Motor neuron (in vitro differentiated cells): ENCODE measurements around the gene ACOX2. TPM values are rescaled to one million over a fixed set of nuclear protein-coding genes. Genes with fewer than 3 reads are reported as not detected.

Experiments
- ATAC-seq, 8 experiments: fragments of 200-7000 bp; cut with Tn5 transposase; replicated peaks in 6 of 8; 2 replicates each; pipeline ENCODE4 v1.8.0; 2021; ENCODE audit warnings: mild to moderate bottlenecking in 8 of 8, moderate library complexity in 8 of 8
- H3K27ac ChIP-seq, 2 donors: fragments of 250-450 bp; sonication (Bioruptor Pico); 2 replicates each; pipeline ENCODE4 v1.9.0; 2021; ENCODE audit warnings: antibody characterized with exemption in 2 of 2, mild to moderate bottlenecking in 2 of 2, moderate library complexity in 1 of 2
- H3K4me1 ChIP-seq, 2 donors: fragments of 250-450 bp; sonication (Bioruptor Pico); replicated peaks in 1 of 2; 2 replicates each; pipeline ENCODE4 v1.6.1; 2021; ENCODE audit warnings: antibody characterized with exemption in 2 of 2, mild to moderate bottlenecking in 2 of 2, moderate library complexity in 1 of 2
- H3K4me3 ChIP-seq, 5 donors: fragments of 250-450 bp; sonication (Bioruptor Pico); 2 replicates each; pipeline ENCODE4 v1.9.0; 2021; ENCODE audit warnings: antibody characterized with exemption in 5 of 5, mild to moderate bottlenecking in 5 of 5, moderate library complexity in 4 of 5
- WGBS, 10 experiments: fragments of 450-650 bp; shearing (Covaris generic); methylation state at CpG; one replicate each; pipeline ENCODE4 v1.0.0; 2022; 5-methylcytosine and 5-hydroxymethylcytosine counted together
- in situ Hi-C, 9 experiments: fragments of 400-800 bp; cut with MboI; loops; one replicate each; pipeline ENCODE4 v1.15.0; 2021; ENCODE audit warnings: low sequenced_read_pairs in 9 of 9, low pct_unique_long_range_greater_than_20kb in 2 of 9; ENCODE audit not compliant: unreplicated experiment in 9 of 9
- total RNA-seq, 8 experiments: library from RNA; unstranded; fragments of 300-600 nt; gene quantifications; 2 replicates each; pipeline versions ENCODE4 v1.2.3 to v1.2.4, GENCODE V29; 2022

ACOX2 gene
- total RNA-seq, 8 experiments from 2014 or later = 0.33 to 17.4 (median 5.3) TPM

- ATAC-seq = no peak
- in situ Hi-C loops = no loop called here
- Histone ChIP-seq H3K4me1 (peaks cover 0 to 7% of the 10 kb centered on the region in 2 donors), H3K4me3 (no peak overlapping the region), H3K27ac (no peak overlapping the region)
- 50 to 100% (median 86%) methylated on average over 1 of the region's 1 CpG; no CpG with 5 or more reads in 3 of the 10 experiments for WGBS, 10 experiments
Observed at GRCh38 chr3:58564054-58564453, 27.1 kb upstream of the ACOX2 start.

- Histone ChIP-seq H3K4me1 (peaks cover 0 to 7% of the 10 kb centered on the region in 2 donors), H3K27ac (no peak overlapping the region), H3K4me3 (no peak overlapping the region)
- ATAC-seq = peak in 1 of 8 experiments; percentile 43
- in situ Hi-C loops = no loop called here
- WGBS, 10 experiments = 60 to 100% (median 90%) methylated on average over 1 to 6 of the region's 6 CpGs
Observed at GRCh38 chr3:58563386-58564035, 26.5 kb upstream of the ACOX2 start.

- Histone ChIP-seq H3K4me1 (peaks cover 0 to 7% of the 10 kb centered on the region in 2 donors), H3K27ac (no peak overlapping the region), H3K4me3 (no peak overlapping the region)
- WGBS, 10 experiments = no CpG with 5 or more reads among the region's 4 CpGs
- in situ Hi-C loops = no loop called here
- no peak for ATAC-seq
Observed at GRCh38 chr3:58562498-58562897, 25.5 kb upstream of the ACOX2 start.

GRCh38 chr3:58560771-58561311 is 23.9 kb upstream of the ACOX2 start:
- WGBS, 10 experiments = 13 to 97% (median 60%) methylated on average over 1 to 10 of the region's 12 CpGs; no CpG with 5 or more reads in 1 of the 10 experiments
- in situ Hi-C loops = no loop called here

GRCh38 chr3:58559586-58559985 is 22.6 kb upstream of the ACOX2 start:
- in situ Hi-C loops = no loop called here
- no peak for ATAC-seq
- Histone ChIP-seq H3K4me3 (no peak overlapping the region), H3K27ac (no peak overlapping the region), H3K4me1 (no peaks in the 10 kb centered on the region)
- WGBS, 10 experiments = 73 to 100% (median 88%) methylated on average over 1 to 5 of the region's 5 CpGs; no CpG with 5 or more reads in 2 of the 10 experiments

More at GRCh38 chr3:58560771-58561311, 23.9 kb upstream of the ACOX2 start:
- no peak overlapping the region for H3K4me3 ChIP-seq
- H3K27ac ChIP-seq = no peak overlapping the region
- H3K4me1 ChIP-seq = peaks cover 0 to 5% of the 10 kb centered on the region in 2 donors
- ATAC-seq = peak; percentile 42 to 89 (median 62)

GRCh38 chr3:58557491-58557890 is 20.5 kb upstream of the ACOX2 start:
- H3K4me1 ChIP-seq = no peaks in the 10 kb centered on the region
- WGBS, 10 experiments = 26 to 98% (median 90%) methylated on average over 4 to 6 of the region's 6 CpGs; no CpG with 5 or more reads in 1 of the 10 experiments
- no peak overlapping the region for H3K27ac ChIP-seq
- in situ Hi-C loops = no loop called here
- H3K4me3 ChIP-seq = no peak overlapping the region
- ATAC-seq = no peak

- no peaks in the 10 kb centered on the region for H3K4me1 ChIP-seq
- no peak for ATAC-seq
- no peak overlapping the region for H3K4me3 ChIP-seq
- H3K27ac ChIP-seq = no peak overlapping the region
- in situ Hi-C loops = no loop called here
- 10 to 100% (median 75%) methylated on average over 1 to 3 of the region's 6 CpGs; no CpG with 5 or more reads in 5 of the 10 experiments for WGBS, 10 experiments
Observed at GRCh38 chr3:58556761-58557221, 19.8 kb upstream of the ACOX2 start.

GRCh38 chr3:58556001-58556400 is 19.0 kb upstream of the ACOX2 start:
- H3K4me3 ChIP-seq = no peak overlapping the region
- in situ Hi-C loops = no loop called here
- H3K27ac ChIP-seq = no peak overlapping the region
- no peaks in the 10 kb centered on the region for H3K4me1 ChIP-seq
- 69 to 100% (median 86%) methylated on average over 1 to 5 of the region's 5 CpGs; no CpG with 5 or more reads in 2 of the 10 experiments for WGBS, 10 experiments
- no peak for ATAC-seq

- no peak overlapping the region for H3K27ac ChIP-seq
- H3K4me1 ChIP-seq = no peaks in the 10 kb centered on the region
- 42 to 100% (median 80%) methylated on average over 1 to 2 of the region's 2 CpGs; no CpG with 5 or more reads in 1 of the 10 experiments for WGBS, 10 experiments
- ATAC-seq = no peak
- in situ Hi-C loops = no loop called here
- H3K4me3 ChIP-seq = no peak overlapping the region
Observed at GRCh38 chr3:58555203-58555602, 18.2 kb upstream of the ACOX2 start.

GRCh38 chr3:58553003-58553402 is 16.0 kb upstream of the ACOX2 start:
- 40 to 80% (median 69%) methylated on average over 1 of the region's 1 CpG; no CpG with 5 or more reads in 6 of the 10 experiments for WGBS, 10 experiments
- ATAC-seq = no peak
- in situ Hi-C loops = no loop called here
- Histone ChIP-seq H3K4me1 (no peaks in the 10 kb centered on the region), H3K27ac (no peak overlapping the region), H3K4me3 (no peak overlapping the region)

GRCh38 chr3:58551636-58552180 is 14.7 kb upstream of the ACOX2 start:
- 34 to 91% (median 76%) methylated on average over 1 to 4 of the region's 4 CpGs for WGBS, 10 experiments
- ATAC-seq = no peak
- Histone ChIP-seq H3K4me1 (no peaks in the 10 kb centered on the region), H3K27ac (no peak overlapping the region), H3K4me3 (no peak overlapping the region)
- in situ Hi-C loops = no loop called here

- H3K4me3 ChIP-seq = no peak overlapping the region
- H3K4me1 ChIP-seq = peaks cover 3 to 4% of the 10 kb centered on the region in 2 donors
- no peak overlapping the region for H3K27ac ChIP-seq
- ATAC-seq = no peak
- in situ Hi-C loops = loop anchor here in 3 of 9 experiments (25.0 kb wide), 2 partner anchors 207 to 232 kb away; partner anchors contain the start of genes HTD2 (in 2 of the 3), RPP14 (in 2 of the 3) and PXK (in 1 of the 3)
- 3 to 100% (median 88%) methylated on average over 2 to 3 of the region's 3 CpGs; no CpG with 5 or more reads in 1 of the 10 experiments for WGBS, 10 experiments
Observed at GRCh38 chr3:58544541-58544940, 7.6 kb upstream of the ACOX2 start.

- Histone ChIP-seq H3K4me1 (peaks cover 22 to 24% of the 10 kb centered on the region in 2 donors), H3K4me3 (no peak overlapping the region), H3K27ac (no peak overlapping the region)
- no peak for ATAC-seq
- in situ Hi-C loops = loop anchor here in 3 of 9 experiments (25.0 kb wide), 2 partner anchors 203 to 228 kb away; partner anchors contain the start of genes HTD2 (in 2 of the 3), RPP14 (in 2 of the 3) and PXK (in 1 of the 3)
- WGBS, 10 experiments = 84 to 100% (median 92%) methylated on average over 1 to 7 of the region's 8 CpGs; no CpG with 5 or more reads in 2 of the 10 experiments
Observed at GRCh38 chr3:58540176-58540858, 3.3 kb upstream of the ACOX2 start.
